ENCODE results near the gene GASK1A. TPM values are rescaled to one million over a fixed set of nuclear protein-coding genes. Genes with fewer than 3 reads are reported as not detected.

The GASK1A gene
- total and polyA plus RNA-seq, 2 of the 8 experiments (the other 6 are each of a cell fraction or from before 2014, with no cell fraction given): 4.7 to 7.9 TPM

- H3K4me3 ChIP-seq (ENCODE audit: extremely low read depth in 1 of 4, insufficient read depth in 2 of 4, low read depth in 3 of 4, low read length in 4 of 4): no peak overlapping the region
- no peaks in the 10 kb centered on the region for H3K79me2 ChIP-seq (ENCODE audit: control insufficient read depth in 1 of 2, insufficient read depth in 2 of 2, low read length in 2 of 2)
- no peak overlapping the region for H3K9ac ChIP-seq (replicated peaks in 1 of 4; ENCODE audit: extremely low read depth in 1 of 4, low read depth in 3 of 4, low read length in 3 of 4)
- DNase-seq (ENCODE audit: low read depth in 1 of 2, low spot score in 2 of 2): no peak
- H2AFZ ChIP-seq (ENCODE audit: low read length): no peak overlapping the region
- H4K8ac ChIP-seq (ENCODE audit: extremely low read depth, insufficient read depth, low read length): no peak overlapping the region; the same call in 1 of the 2 replicates
- no peaks in the 10 kb centered on the region for H4K20me1 ChIP-seq (replicated peaks in 1 of 2; ENCODE audit: control insufficient read depth in 1 of 2, insufficient read depth in 2 of 2, low read length in 2 of 2)
- no peaks in the 10 kb centered on the region for H3K27me3 ChIP-seq (replicated peaks in 1 of 4; ENCODE audit: control insufficient read depth in 3 of 4, extremely low read depth in 1 of 4, insufficient read depth in 3 of 4, low read length in 3 of 4)
- H2BK15ac ChIP-seq (ENCODE audit: low read length): no peak overlapping the region
- no peak overlapping the region for H3K23ac ChIP-seq (ENCODE audit: insufficient read length)
- H3K56ac ChIP-seq (replicated peaks; ENCODE audit: insufficient read length, low read depth, low read length): no peak overlapping the region
- no peak overlapping the region for H3K4ac ChIP-seq (replicated peaks; ENCODE audit: insufficient read length, low read depth, low read length)
- H4K5ac ChIP-seq (ENCODE audit: insufficient read length, low read depth, low read length): no peak overlapping the region
- no peak for TF ChIP-seq RBBP5 (IDR thresholded peaks at IDR 0.05; ENCODE audit: borderline replicate concordance, low read depth, low read length)
- TF ChIP-seq PHF8 (conservative IDR thresholded peaks at IDR 0.05; ENCODE audit: low read depth, low read length): no peak
- no peak for TF ChIP-seq RFX5 (IDR thresholded peaks at IDR 0.05; ENCODE audit: borderline replicate concordance, low read depth, low read length)
- TF ChIP-seq SIN3A (conservative IDR thresholded peaks at IDR 0.05 in 1 of 2, IDR thresholded peaks at IDR 0.05 in 1 of 2; ENCODE audit: low read depth in 1 of 2, low read length in 2 of 2): no peak
- TF ChIP-seq HDAC2 (IDR thresholded peaks at IDR 0.05; ENCODE audit: borderline replicate concordance in 1 of 2, low read depth in 2 of 2, low read length in 2 of 2): no peak
- no peak for TF ChIP-seq YY1 (IDR thresholded peaks at IDR 0.05; ENCODE audit: low read depth, low read length)
- no peak overlapping the region for H2BK5ac ChIP-seq (ENCODE audit: low read depth, low read length)
- no peaks in the 10 kb centered on the region for H3K79me1 ChIP-seq (ENCODE audit: low read depth, low read length)
- no peak overlapping the region for H3K27ac ChIP-seq (ENCODE audit: low read depth, low read length)
- H3K4me2 ChIP-seq (ENCODE audit: insufficient read depth in 1 of 2, low read depth in 2 of 2, low read length in 2 of 2): no peak overlapping the region
- no peak overlapping the region for H2AK5ac ChIP-seq (ENCODE audit: low read depth, low read length)
- no peaks in the 10 kb centered on the region for H3K36me3 ChIP-seq (ENCODE audit: control insufficient read depth in 2 of 4, insufficient read depth in 4 of 4, low read length in 3 of 4)
- no peaks in the 10 kb centered on the region for H3K23me2 ChIP-seq (ENCODE audit: low read depth, low read length)
- no peak overlapping the region for H4K91ac ChIP-seq (replicated peaks; ENCODE audit: insufficient read length, low read length)
- no peak overlapping the region for H2BK120ac ChIP-seq (replicated peaks; ENCODE audit: low read depth, low read length)
- 88% methylated on average over 3 of the region's 3 CpGs; no CpG with 5 or more reads in 1 of the 2 experiments for WGBS, 2 experiments (ENCODE audit: extremely low coverage in 1 of 2, insufficient coverage in 1 of 2, insufficient read length in 1 of 2, insufficient replicate concordance in 2 of 2, low coverage in 1 of 2, low lambda C conversion rate in 2 of 2, missing lambda C conversion rate in 1 of 2)
- H2BK20ac ChIP-seq (ENCODE audit: low read length): no peak overlapping the region
- H3K9me3 ChIP-seq (ENCODE audit: insufficient read depth in 2 of 2, low read depth in 1 of 2, low read length in 1 of 2): peaks cover 37 to 48% of the 10 kb centered on the region in 2 experiments
- no peaks in the 10 kb centered on the region for H3K4me1 ChIP-seq (replicated peaks in 1 of 4; ENCODE audit: control insufficient read depth in 3 of 4, insufficient read depth in 4 of 4, low read length in 3 of 4)
- no peak overlapping the region for H3K14ac ChIP-seq (ENCODE audit: insufficient read length)
- CTCF ChIA-PET (ENCODE audit: partially characterized antibody): no interaction called here
- H3K18ac ChIP-seq (ENCODE audit: extremely low read depth, low read length): no peak overlapping the region
- H2BK12ac ChIP-seq (ENCODE audit: low read depth, low read length): no peak overlapping the region
- POLR2A ChIA-PET (ENCODE audit: partially characterized antibody): no interaction called here
- FAIRE-seq: no peak
Observed at GRCh38 chr3:43043071-43043766, 64.1 kb downstream of the GASK1A start.
